ENCODE measurements around the gene PTPRC.

The PTPRC gene

DNA sequence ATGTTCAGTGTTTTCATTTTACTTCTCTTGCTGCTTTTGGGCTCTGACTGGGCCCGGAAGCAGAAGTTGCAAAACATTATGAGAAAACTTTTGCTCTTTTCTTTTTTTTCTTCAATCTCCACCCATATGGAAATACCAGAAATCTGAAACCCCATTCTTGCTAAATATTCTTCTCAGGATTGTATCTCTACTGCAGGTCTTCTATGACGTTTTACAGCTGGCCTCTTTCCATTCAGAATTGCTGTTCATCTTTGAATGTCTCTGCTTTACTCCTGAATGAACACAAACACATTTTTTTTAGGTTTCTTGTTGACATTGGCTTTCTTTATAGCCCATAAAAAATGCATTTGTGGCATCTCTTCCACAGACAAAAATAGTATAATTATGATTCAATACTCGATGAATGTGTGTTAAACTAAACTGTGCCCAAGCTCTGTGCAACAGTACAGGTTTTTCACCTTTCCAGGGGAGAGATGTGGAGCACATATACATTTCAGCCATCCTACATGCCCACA lies 18.8 kb downstream of the PTPRC start:
- TF ChIP-seq, protein P1, sequence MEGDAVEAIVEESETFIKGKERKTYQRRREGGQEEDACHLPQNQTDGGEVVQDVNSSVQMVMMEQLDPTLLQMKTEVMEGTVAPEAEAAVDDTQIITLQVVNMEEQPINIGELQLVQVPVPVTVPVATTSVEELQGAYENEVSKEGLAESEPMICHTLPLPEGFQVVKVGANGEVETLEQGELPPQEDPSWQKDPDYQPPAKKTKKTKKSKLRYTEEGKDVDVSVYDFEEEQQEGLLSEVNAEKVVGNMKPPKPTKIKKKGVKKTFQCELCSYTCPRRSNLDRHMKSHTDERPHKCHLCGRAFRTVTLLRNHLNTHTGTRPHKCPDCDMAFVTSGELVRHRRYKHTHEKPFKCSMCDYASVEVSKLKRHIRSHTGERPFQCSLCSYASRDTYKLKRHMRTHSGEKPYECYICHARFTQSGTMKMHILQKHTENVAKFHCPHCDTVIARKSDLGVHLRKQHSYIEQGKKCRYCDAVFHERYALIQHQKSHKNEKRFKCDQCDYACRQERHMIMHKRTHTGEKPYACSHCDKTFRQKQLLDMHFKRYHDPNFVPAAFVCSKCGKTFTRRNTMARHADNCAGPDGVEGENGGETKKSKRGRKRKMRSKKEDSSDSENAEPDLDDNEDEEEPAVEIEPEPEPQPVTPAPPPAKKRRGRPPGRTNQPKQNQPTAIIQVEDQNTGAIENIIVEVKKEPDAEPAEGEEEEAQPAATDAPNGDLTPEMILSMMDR (IDR thresholded peaks at IDR 0.05): no peak

DNA sequence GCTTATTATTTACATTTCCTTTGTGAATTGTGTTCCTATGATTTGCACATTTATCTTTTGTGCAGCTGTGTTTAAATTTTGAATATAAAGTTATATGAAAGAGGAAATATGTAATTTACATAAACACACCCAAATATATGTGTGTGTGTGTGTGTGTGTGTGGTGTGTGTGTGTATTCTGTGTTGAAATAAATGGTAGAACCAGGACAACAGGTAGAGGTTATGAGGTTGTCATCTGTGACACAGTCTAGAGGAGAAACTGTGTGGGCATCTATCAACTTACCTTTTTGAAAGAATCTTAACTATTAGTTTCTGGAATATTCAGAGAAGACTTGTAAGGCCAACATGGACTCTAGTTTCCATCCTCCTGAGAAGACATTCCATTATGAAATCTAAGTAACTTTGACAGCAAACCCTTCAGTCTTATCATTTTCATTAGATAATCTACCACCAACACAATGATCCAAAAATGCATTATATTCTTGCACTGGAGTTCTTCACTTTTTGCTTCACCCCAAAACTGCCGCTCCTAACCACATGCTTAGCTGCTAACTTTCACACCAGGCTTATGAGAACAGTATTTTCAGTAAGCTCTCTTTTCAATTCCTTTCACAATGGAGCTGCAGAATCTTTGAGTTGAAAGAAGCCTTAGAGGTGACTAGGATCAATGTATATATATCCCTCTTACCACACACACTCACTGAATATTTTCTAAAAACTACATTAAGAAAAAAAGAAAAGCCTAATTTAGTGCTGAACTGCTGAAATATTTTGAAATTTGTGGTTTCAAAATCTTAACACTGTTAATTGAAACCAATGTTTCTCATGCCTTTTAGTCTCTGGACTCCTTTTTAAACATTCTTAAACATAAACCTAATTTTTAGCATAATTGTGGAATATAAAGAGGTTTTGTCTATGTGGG lies 21.8 kb downstream of the PTPRC start:
- TF ChIP-seq, protein P1 (IDR thresholded peaks at IDR 0.05): no peak

DNA sequence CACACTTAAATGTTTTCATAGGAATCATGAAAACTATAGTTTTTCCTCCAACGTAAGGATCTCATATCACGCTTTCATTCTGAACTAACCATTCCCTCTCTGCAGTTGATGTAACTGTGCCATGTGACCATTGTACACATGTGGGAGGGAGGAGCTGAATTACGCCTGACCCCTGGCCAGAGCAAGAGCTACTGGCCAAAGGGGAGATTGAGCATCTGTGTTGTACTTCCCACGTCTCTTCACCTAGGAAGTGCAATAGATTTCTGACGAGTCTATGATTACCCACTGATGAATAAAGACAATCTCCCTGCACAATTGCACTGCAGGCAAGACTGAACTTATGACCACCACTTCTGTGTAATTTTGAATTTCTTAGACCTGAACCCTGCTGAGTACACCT lies 24.0 kb downstream of the PTPRC start:
- TF ChIP-seq, protein P1 (IDR thresholded peaks at IDR 0.05): no peak

DNA sequence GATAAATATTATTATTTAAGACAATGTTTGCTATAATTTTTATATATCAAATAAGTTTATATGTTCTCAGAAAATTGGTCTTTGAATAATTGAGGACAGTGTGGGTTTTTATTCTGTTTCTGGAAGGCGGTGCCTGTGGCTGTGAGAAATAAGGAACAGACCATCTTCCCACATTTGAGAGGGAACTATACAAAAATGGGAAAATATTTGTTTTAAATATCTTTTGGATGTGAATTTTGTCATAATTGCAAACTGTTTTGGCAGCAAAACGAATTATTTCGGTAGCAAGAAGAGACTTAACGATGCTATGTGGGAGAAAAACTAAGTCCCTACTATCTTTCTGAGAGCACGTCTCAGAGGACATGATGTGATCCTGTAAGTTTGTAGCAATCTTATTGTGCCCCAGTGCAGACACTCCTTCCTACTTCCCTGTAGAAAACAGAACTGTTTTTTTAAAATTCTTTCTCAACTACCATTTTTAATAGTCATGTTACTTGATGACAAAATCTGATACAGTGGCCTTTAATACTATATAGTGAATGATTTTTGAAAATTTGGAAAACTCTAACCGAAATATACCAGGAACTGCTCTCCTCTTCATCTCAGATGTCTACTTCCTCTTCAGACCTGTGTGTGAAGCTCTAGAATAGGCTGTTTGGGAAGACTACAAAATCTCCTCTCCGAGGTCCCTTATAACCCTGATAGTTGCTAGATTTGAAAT lies 25.4 kb downstream of the PTPRC start:
- TF ChIP-seq, protein P1 (IDR thresholded peaks at IDR 0.05): no peak

DNA sequence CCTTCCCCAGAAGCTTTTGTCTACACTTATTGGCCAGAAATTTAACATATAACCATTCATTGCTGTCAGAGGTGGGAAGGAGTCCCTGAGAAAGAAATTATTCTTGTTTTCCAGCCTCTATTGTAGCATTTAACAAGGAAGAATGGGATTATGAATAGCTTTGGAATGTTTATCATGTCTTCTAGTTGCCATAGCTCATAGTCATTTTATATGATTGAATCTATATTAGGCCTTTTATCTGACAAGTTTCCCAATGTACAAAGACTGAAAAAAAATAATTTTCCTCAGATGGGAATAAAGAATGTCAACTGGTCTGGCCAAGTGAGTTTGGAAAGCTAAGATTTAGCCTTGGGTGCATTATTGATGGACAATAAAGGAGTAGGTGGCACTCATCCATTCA lies 28.3 kb downstream of the PTPRC start:
- TF ChIP-seq, protein P1 (IDR thresholded peaks at IDR 0.05): no peak

DNA sequence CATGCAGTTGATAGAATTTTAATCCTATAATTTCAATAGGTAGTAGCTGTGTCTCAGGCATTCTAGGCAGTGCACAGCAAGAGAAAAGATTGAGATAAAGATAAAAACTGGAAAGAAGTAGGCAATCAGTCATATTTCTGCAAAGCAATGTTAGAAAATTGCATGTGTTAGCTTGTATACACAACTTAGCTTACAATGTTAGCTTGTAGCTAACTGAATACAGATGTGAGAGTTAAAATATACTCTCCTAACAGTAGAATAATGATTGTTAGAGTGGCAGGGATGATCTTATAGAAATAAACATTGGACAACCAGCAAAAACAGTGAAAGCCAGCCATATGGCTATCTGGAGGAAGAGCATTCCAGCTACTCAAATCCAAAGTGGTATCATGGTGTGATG lies 29.0 kb downstream of the PTPRC start:
- TF ChIP-seq, protein P1 (IDR thresholded peaks at IDR 0.05): no peak

DNA sequence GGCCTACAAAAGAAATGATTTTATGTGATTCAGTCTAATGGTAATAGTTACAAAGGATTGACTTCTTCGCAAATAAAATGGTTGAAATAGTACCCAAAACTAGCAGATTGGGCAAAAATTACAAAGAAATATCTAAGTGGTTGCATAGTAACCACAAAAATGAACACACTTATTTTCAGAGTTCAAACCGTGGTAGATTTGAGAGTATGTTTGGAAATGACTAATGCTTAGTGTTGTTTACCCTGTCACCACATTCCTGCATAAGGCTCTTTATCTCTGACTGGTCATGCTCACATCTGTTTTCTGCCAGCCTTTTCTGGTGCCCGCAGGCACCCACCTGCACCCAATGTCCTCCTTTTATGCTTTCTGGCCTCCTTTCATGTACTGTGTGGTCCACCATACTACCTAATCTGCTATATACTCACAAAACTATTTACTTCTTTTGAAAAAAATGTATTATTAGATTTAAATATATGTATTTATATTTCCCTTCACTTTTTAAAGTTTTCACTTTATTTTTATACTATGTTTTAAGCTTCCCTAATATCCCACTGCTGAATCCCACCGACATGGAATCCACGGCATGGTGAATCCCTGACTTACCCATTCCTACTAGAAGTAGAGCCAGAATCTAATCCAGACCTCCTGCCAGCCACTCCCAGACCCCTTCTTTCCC lies 30.3 kb downstream of the PTPRC start:
- TF ChIP-seq, protein P1 (IDR thresholded peaks at IDR 0.05): no peak

Data from LNCAP (cell line).